ENCODE measurements around the gene HLA-DMA. TPM values are rescaled to one million over a fixed set of nuclear protein-coding genes. Genes with fewer than 3 reads are reported as not detected.
A peak's percentile ranks its signal among the peaks of the same experiment; 100 is the strongest.

The HLA-DMA gene
- total RNA-seq, 1 experiment from 2014 or later: 104 TPM

DNA sequence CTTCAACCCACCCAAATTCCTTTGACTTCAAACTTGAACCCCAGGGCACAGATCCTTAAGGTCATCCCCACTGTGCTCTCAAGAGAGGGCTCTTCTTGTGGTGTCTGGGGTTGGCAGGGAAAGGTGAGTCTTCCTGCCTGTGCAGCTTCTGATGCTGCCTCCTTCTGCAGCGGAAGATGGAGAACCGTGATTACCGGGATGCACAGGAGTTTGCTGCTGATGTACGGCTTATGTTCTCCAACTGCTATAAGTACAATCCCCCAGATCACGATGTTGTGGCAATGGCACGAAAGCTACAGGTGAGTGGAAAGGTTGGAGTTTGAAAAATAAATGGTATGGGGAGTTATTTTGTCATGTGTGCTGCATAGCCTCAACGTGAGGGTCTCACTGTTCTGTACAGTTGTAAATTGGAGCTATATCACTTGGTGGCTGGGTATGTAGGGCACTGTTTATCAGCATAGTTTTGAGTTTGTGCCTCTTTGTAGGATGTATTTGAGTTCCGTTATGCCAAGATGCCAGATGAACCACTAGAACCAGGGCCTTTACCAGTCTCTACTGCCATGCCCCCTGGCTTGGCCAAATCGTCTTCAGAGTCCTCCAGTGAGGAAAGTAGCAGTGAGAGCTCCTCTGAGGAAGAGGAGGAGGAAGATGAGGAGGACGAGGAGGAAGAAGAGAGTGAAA lies 24.5 kb upstream of the HLA-DMA start:
- Mint-ChIP-seq H3K4me3 (ENCODE audit: low read depth, unreplicated experiment) (peak overlapping the region; percentile 77), H3K9me3 (ENCODE audit: low read depth, unreplicated experiment) (no peaks in the 10 kb centered on the region), H3K36me3 (ENCODE audit: insufficient read depth, unreplicated experiment) (peaks cover 100% of the 10 kb centered on the region), H3K4me1 (ENCODE audit: low read depth, unreplicated experiment) (peaks cover 58% of the 10 kb centered on the region), H3K27ac (ENCODE audit: unreplicated experiment) (peak overlapping the region; percentile 85), H3K27me3 (ENCODE audit: unreplicated experiment) (no peaks in the 10 kb centered on the region)
- no peak for TF ChIP-seq CTCF (IDR thresholded peaks at IDR 0.05; ENCODE audit: unreplicated experiment)
- intact Hi-C loops (cut with micrococcal nuclease; ENCODE audit: unreplicated experiment): no loop called here
- CTCF ChIA-PET: interaction anchor here (1.0 kb wide), 1 partner anchor 22 kb away, joined by 4 read pairs; no protein-coding TSS in a partner anchor
- BruUV-seq (replicated peaks): no TSS peak
- DNase-seq: no peak

GRCh38 chr6:32976334-32977069 lies 23.6 kb upstream of the HLA-DMA start:
- Mint-ChIP-seq H3K4me3 (ENCODE audit: low read depth, unreplicated experiment) (peak overlapping the region; percentile 77), H3K36me3 (ENCODE audit: insufficient read depth, unreplicated experiment) (peaks cover 100% of the 10 kb centered on the region), H3K4me1 (ENCODE audit: low read depth, unreplicated experiment) (peaks cover 50% of the 10 kb centered on the region), H3K9me3 (ENCODE audit: low read depth, unreplicated experiment) (no peaks in the 10 kb centered on the region), H3K27ac (ENCODE audit: unreplicated experiment) (peak overlapping the region; percentile 85), H3K27me3 (ENCODE audit: unreplicated experiment) (no peaks in the 10 kb centered on the region)
- CTCF ChIA-PET: interaction anchor here (0.9 to 11.8 kb wide), 2 partner anchors 8 to 23 kb away, joined by 3 to 143 read pairs; partner anchors contain the start of gene HLA-DMA
- DNase-seq: no peak
- no TSS peak for BruUV-seq (replicated peaks)
- intact Hi-C loops (cut with micrococcal nuclease; ENCODE audit: unreplicated experiment): no loop called here
- no peak for TF ChIP-seq CTCF (IDR thresholded peaks at IDR 0.05; ENCODE audit: unreplicated experiment)

DNA sequence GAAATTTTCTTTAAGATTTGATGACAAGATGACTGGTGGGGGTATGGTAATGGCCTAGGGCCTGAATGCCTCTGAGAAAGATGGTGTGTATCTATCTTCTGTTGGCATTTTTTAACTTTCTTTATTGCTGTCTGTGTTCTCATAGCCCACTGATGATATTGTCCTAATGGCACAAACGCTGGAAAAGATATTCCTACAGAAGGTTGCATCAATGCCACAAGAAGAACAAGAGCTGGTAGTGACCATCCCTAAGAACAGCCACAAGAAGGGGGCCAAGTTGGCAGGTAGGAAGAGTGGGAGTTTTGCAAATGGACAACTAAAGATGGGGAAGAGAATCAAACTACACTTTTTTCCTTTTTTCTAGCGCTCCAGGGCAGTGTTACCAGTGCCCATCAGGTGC lies 23.0 kb upstream of the HLA-DMA start:
- intact Hi-C loops (cut with micrococcal nuclease; ENCODE audit: unreplicated experiment): no loop called here
- no TSS peak for BruUV-seq (replicated peaks)

More for the DNA sequence above, 23.0 kb upstream of the HLA-DMA start:
- H3K27me3 Mint-ChIP-seq (ENCODE audit: unreplicated experiment): no peaks in the 10 kb centered on the region
- no peak for TF ChIP-seq CTCF (IDR thresholded peaks at IDR 0.05; ENCODE audit: unreplicated experiment)
- no peaks in the 10 kb centered on the region for H3K9me3 Mint-ChIP-seq (ENCODE audit: low read depth, unreplicated experiment)
- H3K27ac Mint-ChIP-seq (ENCODE audit: unreplicated experiment): peak overlapping the region; percentile 85
- DNase-seq: no peak
- peaks cover 100% of the 10 kb centered on the region for H3K36me3 Mint-ChIP-seq (ENCODE audit: insufficient read depth, unreplicated experiment)
- H3K4me1 Mint-ChIP-seq (ENCODE audit: low read depth, unreplicated experiment): peaks cover 50% of the 10 kb centered on the region
- peak overlapping the region; percentile 77 for H3K4me3 Mint-ChIP-seq (ENCODE audit: low read depth, unreplicated experiment)
- CTCF ChIA-PET: interaction anchor here (0.9 to 11.8 kb wide), 2 partner anchors 9 to 23 kb away, joined by 3 to 143 read pairs; partner anchors contain the start of gene HLA-DMA

Measured in Calu3 (cell line).